ENCODE data around the gene SLC24A3.

SLC24A3 gene

DNA sequence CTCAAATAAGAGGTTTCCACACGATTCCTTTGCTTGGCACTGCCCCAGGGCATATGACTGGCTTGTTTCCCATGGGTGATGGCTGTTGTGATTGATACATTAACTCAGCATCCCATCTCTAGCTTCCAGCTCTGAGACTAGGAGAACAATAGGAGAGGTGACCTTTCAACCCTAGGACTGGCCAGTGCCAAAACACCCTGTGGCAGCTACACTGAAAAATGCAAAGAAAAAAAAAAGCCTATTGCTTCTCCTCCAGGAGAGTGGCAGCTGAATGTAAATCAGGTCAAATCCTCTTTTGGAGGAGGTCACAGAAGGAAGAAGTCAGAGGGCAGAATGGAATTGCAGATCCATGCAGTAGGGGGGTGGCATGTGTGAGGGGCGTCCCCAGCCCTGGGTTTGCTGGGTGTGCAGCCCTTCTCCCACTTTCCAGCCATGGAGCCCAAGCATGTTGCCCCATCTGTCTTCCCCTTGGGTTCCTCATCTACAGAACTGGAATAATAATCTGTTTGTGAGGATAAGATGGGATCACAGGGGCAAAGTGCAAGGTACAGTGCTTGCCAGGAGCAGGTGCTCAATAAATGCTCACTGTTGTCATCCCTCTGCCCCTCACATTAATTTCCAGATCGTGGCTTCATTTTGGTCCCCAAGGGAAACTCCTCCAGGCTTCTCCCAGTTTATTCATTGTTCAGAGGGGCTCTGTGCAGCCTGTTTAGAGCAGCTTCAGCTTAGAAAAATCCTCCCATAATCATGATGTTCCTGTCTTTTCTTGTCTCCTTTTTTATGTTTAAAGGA lies 300.6 kb downstream of the SLC24A3 start:
- ChIA-PET CTCF (interaction anchor here (1.3 kb wide), 1 partner anchor 308 kb away, joined by 3 read pairs; no protein-coding TSS in a partner anchor), POLR2A (no interaction called here)
- no peaks in the 10 kb centered on the region for H3K36me3 ChIP-seq (ENCODE audit: control insufficient read depth in 2 of 2, insufficient read depth in 1 of 2, low read length in 2 of 2)

GRCh38 chr20:19515074-19515473 lies 302.6 kb downstream of the SLC24A3 start:
- Histone ChIP-seq H3K4me3 (ENCODE audit: low read depth, low read length) (no peak overlapping the region), H3K36me3 (ENCODE audit: control insufficient read depth in 2 of 2, insufficient read depth in 1 of 2, low read length in 2 of 2) (no peaks in the 10 kb centered on the region), H3K27ac (ENCODE audit: extremely low read depth, low read depth, low read length) (no peak overlapping the region), H3K9me3 (ENCODE audit: control insufficient read depth, insufficient read depth, low read depth, low read length) (no peaks in the 10 kb centered on the region), H3K4me1 (ENCODE audit: control insufficient read depth, insufficient read depth, low read length) (no peaks in the 10 kb centered on the region)
- ChIA-PET POLR2A (no interaction called here), CTCF (no interaction called here)
- no peak for TF ChIP-seq ZNF112 (tag by site-specific recombination; IDR thresholded peaks at IDR 0.05)
- no peak for TF ChIP-seq ZNF221 (tag by site-specific recombination; IDR thresholded peaks at IDR 0.05; ENCODE audit: borderline replicate concordance)
- TF ChIP-seq, protein P1, sequence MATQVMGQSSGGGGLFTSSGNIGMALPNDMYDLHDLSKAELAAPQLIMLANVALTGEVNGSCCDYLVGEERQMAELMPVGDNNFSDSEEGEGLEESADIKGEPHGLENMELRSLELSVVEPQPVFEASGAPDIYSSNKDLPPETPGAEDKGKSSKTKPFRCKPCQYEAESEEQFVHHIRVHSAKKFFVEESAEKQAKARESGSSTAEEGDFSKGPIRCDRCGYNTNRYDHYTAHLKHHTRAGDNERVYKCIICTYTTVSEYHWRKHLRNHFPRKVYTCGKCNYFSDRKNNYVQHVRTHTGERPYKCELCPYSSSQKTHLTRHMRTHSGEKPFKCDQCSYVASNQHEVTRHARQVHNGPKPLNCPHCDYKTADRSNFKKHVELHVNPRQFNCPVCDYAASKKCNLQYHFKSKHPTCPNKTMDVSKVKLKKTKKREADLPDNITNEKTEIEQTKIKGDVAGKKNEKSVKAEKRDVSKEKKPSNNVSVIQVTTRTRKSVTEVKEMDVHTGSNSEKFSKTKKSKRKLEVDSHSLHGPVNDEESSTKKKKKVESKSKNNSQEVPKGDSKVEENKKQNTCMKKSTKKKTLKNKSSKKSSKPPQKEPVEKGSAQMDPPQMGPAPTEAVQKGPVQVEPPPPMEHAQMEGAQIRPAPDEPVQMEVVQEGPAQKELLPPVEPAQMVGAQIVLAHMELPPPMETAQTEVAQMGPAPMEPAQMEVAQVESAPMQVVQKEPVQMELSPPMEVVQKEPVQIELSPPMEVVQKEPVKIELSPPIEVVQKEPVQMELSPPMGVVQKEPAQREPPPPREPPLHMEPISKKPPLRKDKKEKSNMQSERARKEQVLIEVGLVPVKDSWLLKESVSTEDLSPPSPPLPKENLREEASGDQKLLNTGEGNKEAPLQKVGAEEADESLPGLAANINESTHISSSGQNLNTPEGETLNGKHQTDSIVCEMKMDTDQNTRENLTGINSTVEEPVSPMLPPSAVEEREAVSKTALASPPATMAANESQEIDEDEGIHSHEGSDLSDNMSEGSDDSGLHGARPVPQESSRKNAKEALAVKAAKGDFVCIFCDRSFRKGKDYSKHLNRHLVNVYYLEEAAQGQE (tag by site-specific recombination; IDR thresholded peaks at IDR 0.05) = no peak
- TF ChIP-seq KLF1 (tag by site-specific recombination; IDR thresholded peaks at IDR 0.05) = no peak
- TF ChIP-seq, protein P2, sequence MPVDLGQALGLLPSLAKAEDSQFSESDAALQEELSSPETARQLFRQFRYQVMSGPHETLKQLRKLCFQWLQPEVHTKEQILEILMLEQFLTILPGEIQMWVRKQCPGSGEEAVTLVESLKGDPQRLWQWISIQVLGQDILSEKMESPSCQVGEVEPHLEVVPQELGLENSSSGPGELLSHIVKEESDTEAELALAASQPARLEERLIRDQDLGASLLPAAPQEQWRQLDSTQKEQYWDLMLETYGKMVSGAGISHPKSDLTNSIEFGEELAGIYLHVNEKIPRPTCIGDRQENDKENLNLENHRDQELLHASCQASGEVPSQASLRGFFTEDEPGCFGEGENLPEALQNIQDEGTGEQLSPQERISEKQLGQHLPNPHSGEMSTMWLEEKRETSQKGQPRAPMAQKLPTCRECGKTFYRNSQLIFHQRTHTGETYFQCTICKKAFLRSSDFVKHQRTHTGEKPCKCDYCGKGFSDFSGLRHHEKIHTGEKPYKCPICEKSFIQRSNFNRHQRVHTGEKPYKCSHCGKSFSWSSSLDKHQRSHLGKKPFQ (tag by site-specific recombination; IDR thresholded peaks at IDR 0.05) = no peak

More for the DNA sequence above, 300.6 kb downstream of the SLC24A3 start:
- Histone ChIP-seq H3K4me1 (ENCODE audit: control insufficient read depth, insufficient read depth, low read length) (no peaks in the 10 kb centered on the region), H3K4me3 (ENCODE audit: low read depth, low read length) (no peak overlapping the region), H3K27ac (ENCODE audit: extremely low read depth, low read depth, low read length) (no peak overlapping the region), H3K9me3 (ENCODE audit: control insufficient read depth, insufficient read depth, low read depth, low read length) (no peaks in the 10 kb centered on the region)
- TF ChIP-seq ZNF341 (tag by site-specific recombination; IDR thresholded peaks at IDR 0.05; ENCODE audit: low read depth) (no peak), ZNF138 (tag by site-specific recombination; IDR thresholded peaks at IDR 0.05; ENCODE audit: borderline replicate concordance) (no peak), BCL11A (tag by site-specific recombination; IDR thresholded peaks at IDR 0.05; ENCODE audit: low read depth) (no peak), ZNF221 (tag by site-specific recombination; IDR thresholded peaks at IDR 0.05; ENCODE audit: borderline replicate concordance) (no peak), ZNF280C (tag by site-specific recombination; IDR thresholded peaks at IDR 0.05) (no peak), ZNF354C (tag by site-specific recombination; IDR thresholded peaks at IDR 0.05; ENCODE audit: borderline replicate concordance, low read depth) (no peak), GLI4 (tag by site-specific recombination; IDR thresholded peaks at IDR 0.05) (no peak), OVOL3 (tag by site-specific recombination; IDR thresholded peaks at IDR 0.05) (no peak), ZNF707 (tag by site-specific recombination; IDR thresholded peaks at IDR 0.05) (no peak), BCL11B (tag by site-specific recombination; IDR thresholded peaks at IDR 0.05; ENCODE audit: low read depth) (no peak), ZNF274 (IDR thresholded peaks at IDR 0.05; ENCODE audit: low read length) (no peak), ZNF274 (tag by site-specific recombination; IDR thresholded peaks at IDR 0.05; ENCODE audit: borderline replicate concordance) (no peak), ZNF521 (tag by site-specific recombination; IDR thresholded peaks at IDR 0.05) (no peak), ZNF280D (tag by site-specific recombination; IDR thresholded peaks at IDR 0.05) (no peak)
- TF ChIP-seq, protein P3, sequence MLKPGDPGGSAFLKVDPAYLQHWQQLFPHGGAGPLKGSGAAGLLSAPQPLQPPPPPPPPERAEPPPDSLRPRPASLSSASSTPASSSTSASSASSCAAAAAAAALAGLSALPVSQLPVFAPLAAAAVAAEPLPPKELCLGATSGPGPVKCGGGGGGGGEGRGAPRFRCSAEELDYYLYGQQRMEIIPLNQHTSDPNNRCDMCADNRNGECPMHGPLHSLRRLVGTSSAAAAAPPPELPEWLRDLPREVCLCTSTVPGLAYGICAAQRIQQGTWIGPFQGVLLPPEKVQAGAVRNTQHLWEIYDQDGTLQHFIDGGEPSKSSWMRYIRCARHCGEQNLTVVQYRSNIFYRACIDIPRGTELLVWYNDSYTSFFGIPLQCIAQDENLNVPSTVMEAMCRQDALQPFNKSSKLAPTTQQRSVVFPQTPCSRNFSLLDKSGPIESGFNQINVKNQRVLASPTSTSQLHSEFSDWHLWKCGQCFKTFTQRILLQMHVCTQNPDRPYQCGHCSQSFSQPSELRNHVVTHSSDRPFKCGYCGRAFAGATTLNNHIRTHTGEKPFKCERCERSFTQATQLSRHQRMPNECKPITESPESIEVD (tag by site-specific recombination; IDR thresholded peaks at IDR 0.05) = no peak
